ENCODE data around the gene PPP1R9A.

Gene PPP1R9A

GRCh38 chr7:95242266-95242665, 334.9 kb downstream of the PPP1R9A start:
- Histone ChIP-seq H2AFZ (ENCODE audit: low read depth, low read length, severe bottlenecking) (no peak overlapping the region), H4K20me1 (ENCODE audit: low read depth, low read length) (peaks cover 3% of the 10 kb centered on the region; the same call in 1 of the 2 replicates), H3K27me3 (ENCODE audit: low read length) (no peaks in the 10 kb centered on the region), H3K4me2 (ENCODE audit: low read depth, low read length, poor library complexity, severe bottlenecking) (no peak overlapping the region), H3K79me2 (ENCODE audit: insufficient read depth, low read length) (no peaks in the 10 kb centered on the region), H3K4me3 (ENCODE audit: insufficient read depth, low read length, poor library complexity, severe bottlenecking) (no peak overlapping the region), H3K36me3 (ENCODE audit: low read length) (no peaks in the 10 kb centered on the region), H3K9ac (ENCODE audit: low read length) (no peak overlapping the region), H3F3A (ENCODE audit: insufficient read depth) (no peaks in the 10 kb centered on the region), H3K9me3 (ENCODE audit: insufficient read depth, low read length) (no peaks in the 10 kb centered on the region), H3K9me2 (replicated peaks; ENCODE audit: insufficient read depth, low read length) (no peaks in the 10 kb centered on the region), H3K27ac (ENCODE audit: low read depth, low read length) (no peak overlapping the region)
- TF ChIP-seq CTCF (IDR thresholded peaks at IDR 0.05; ENCODE audit: insufficient read depth, low read length, poor library complexity, severe bottlenecking) (no peak), EZH2phosphoT487 (conservative IDR thresholded peaks at IDR 0.05; ENCODE audit: low read length) (no peak)

- H3K27me3 ChIP-seq (ENCODE audit: low read length): no peaks in the 10 kb centered on the region
- H3K79me2 ChIP-seq (ENCODE audit: insufficient read depth, low read length): no peaks in the 10 kb centered on the region
- no peaks in the 10 kb centered on the region for H3K36me3 ChIP-seq (ENCODE audit: low read length)
- TF ChIP-seq EZH2phosphoT487 (conservative IDR thresholded peaks at IDR 0.05; ENCODE audit: low read length) (no peak), CTCF (IDR thresholded peaks at IDR 0.05; ENCODE audit: insufficient read depth, low read length, poor library complexity, severe bottlenecking) (no peak)
- H4K20me1 ChIP-seq (ENCODE audit: low read depth, low read length): peaks cover 3% of the 10 kb centered on the region; the same call in 1 of the 2 replicates
- no peak overlapping the region for H3K9ac ChIP-seq (ENCODE audit: low read length)
- H3K27ac ChIP-seq (ENCODE audit: low read depth, low read length): no peak overlapping the region
- no peak overlapping the region for H2AFZ ChIP-seq (ENCODE audit: low read depth, low read length, severe bottlenecking)
- H3K4me2 ChIP-seq (ENCODE audit: low read depth, low read length, poor library complexity, severe bottlenecking): no peak overlapping the region
- H3K9me2 ChIP-seq (replicated peaks; ENCODE audit: insufficient read depth, low read length): no peaks in the 10 kb centered on the region
- no peaks in the 10 kb centered on the region for H3F3A ChIP-seq (ENCODE audit: insufficient read depth)
- H3K4me3 ChIP-seq (ENCODE audit: insufficient read depth, low read length, poor library complexity, severe bottlenecking): no peak overlapping the region
- no peaks in the 10 kb centered on the region for H3K9me3 ChIP-seq (ENCODE audit: insufficient read depth, low read length)
These were observed 337.2 kb downstream of the PPP1R9A start for GRCh38 chr7:95244616-95245015.

GRCh38 chr7:95245828-95246500, 338.6 kb downstream of the PPP1R9A start:
- no peaks in the 10 kb centered on the region for H3K36me3 ChIP-seq (ENCODE audit: low read length)
- no peak overlapping the region for H3K9ac ChIP-seq (ENCODE audit: low read length)
- H3F3A ChIP-seq (ENCODE audit: insufficient read depth): no peaks in the 10 kb centered on the region
- TF ChIP-seq EZH2phosphoT487 (conservative IDR thresholded peaks at IDR 0.05; ENCODE audit: low read length) (no peak), CTCF (IDR thresholded peaks at IDR 0.05; ENCODE audit: insufficient read depth, low read length, poor library complexity, severe bottlenecking) (no peak)
- H3K79me2 ChIP-seq (ENCODE audit: insufficient read depth, low read length): no peaks in the 10 kb centered on the region
- no peaks in the 10 kb centered on the region for H3K9me3 ChIP-seq (ENCODE audit: insufficient read depth, low read length)
- no peak overlapping the region for H3K4me2 ChIP-seq (ENCODE audit: low read depth, low read length, poor library complexity, severe bottlenecking)
- no peaks in the 10 kb centered on the region for H4K20me1 ChIP-seq (ENCODE audit: low read depth, low read length)
- no peak overlapping the region for H2AFZ ChIP-seq (ENCODE audit: low read depth, low read length, severe bottlenecking)
- no peak overlapping the region for H3K27ac ChIP-seq (ENCODE audit: low read depth, low read length)
- no peak overlapping the region for H3K4me3 ChIP-seq (ENCODE audit: insufficient read depth, low read length, poor library complexity, severe bottlenecking)
- no peaks in the 10 kb centered on the region for H3K27me3 ChIP-seq (ENCODE audit: low read length)
- H3K9me2 ChIP-seq (replicated peaks; ENCODE audit: insufficient read depth, low read length): no peaks in the 10 kb centered on the region

All from SU-DHL-6 (cell line).